ENCODE measurements around the gene MCM9.

Gene MCM9

GRCh38 chr6:118800394-118801071, 134.4 kb downstream of the MCM9 start:
- DNase-seq (ENCODE audit: low read depth in 2 of 2), result peak; percentile 47 to 70

- DNase-seq (ENCODE audit: low read depth in 2 of 2), result no peak
Measured at GRCh38 chr6:118799826-118800225, 135.1 kb downstream of the MCM9 start.

DNA sequence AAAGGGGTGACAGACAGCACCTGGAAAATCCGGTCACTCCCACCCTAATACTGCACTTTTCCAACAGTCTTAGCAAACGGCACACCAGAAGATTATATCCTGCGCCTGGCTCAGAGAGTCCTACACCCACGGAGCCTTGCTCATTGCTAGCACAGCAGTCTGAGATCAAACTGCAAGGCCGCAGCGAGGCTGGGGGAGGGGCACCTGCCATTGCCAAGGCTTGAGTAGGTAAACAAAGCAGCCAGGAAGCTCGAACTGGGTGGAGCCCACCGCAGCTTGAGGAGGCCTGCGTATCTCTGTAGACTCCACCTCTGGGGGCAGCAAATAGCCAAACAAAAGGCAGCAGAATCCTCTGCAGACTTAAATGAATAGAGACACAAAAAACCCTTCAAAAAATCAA, 138.4 kb downstream of the MCM9 start:
- peak; percentile 23 to 62 for DNase-seq (ENCODE audit: low read depth in 2 of 2)

- DNase-seq (ENCODE audit: low read depth in 2 of 2), result no peak
Measured at GRCh38 chr6:118791499-118791898, 143.5 kb downstream of the MCM9 start.

DNA sequence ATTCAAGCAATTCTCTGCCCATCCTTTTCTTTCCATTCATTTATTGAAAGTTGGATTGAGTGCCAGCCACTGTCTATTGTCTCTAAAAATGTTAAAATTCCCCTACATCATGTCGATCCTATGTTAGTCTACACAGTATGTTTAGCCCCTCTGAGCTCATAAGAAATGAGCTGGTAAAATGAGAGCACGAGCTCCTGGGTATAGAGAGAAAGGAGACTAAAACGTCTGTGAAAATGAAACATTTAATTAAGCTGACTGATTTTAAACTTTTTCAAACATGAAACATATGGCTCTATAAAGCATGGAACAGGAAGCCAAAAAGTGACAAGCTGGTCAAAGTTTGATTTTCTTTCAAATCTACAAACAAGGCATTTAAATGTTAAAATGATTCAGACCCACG, 145.0 kb downstream of the MCM9 start:
- no peak for DNase-seq (ENCODE audit: low read depth in 2 of 2)

DNA sequence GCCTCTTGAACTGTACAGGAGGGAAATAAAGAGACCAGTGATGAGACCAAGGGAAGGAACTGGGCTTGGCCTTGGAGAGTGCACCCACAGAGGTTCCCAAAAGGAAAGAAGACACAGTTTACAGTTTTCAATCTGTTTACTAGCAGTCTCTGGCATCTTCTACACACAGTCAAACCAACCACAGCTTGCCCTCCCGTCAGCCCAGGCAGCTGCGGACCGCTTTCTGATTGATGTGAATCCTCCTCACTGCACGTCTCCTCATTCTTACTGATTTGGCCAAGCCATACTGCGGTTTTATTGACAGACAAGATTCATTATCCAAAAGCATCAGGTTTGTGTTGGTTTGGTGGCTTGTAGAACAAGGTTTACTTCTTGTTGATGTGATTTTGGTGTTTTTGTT, 145.5 kb downstream of the MCM9 start:
- no peak for DNase-seq (ENCODE audit: low read depth in 2 of 2)

DNA sequence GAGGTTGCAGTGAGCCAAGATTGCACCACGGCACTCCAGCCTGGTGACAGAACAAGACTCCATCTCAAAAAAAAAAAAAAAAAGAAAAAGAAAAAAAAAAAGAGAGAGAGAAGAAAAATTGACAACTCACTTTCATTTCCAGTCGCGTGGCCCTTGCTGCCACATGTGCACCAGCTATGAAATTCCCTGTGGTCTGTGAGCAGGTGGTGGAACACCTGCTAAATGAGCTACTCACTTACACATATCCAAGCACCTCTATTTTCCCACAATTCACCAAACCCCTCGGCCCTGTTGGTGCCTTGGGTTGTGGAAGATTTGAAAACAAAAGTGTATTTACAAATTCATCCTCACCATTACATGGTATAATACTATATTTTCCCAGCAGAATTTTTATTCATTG, 146.3 kb downstream of the MCM9 start:
- DNase-seq (ENCODE audit: low read depth in 2 of 2), result no peak

GRCh38 chr6:118787724-118788423, 147.1 kb downstream of the MCM9 start:
- DNase-seq (ENCODE audit: low read depth in 2 of 2), result no peak

GRCh38 chr6:118786596-118787453, 148.1 kb downstream of the MCM9 start:
- no peak for DNase-seq (ENCODE audit: low read depth in 2 of 2)

GRCh38 chr6:118785601-118786000, 149.4 kb downstream of the MCM9 start:
- no peak for DNase-seq (ENCODE audit: low read depth in 2 of 2)

DNA sequence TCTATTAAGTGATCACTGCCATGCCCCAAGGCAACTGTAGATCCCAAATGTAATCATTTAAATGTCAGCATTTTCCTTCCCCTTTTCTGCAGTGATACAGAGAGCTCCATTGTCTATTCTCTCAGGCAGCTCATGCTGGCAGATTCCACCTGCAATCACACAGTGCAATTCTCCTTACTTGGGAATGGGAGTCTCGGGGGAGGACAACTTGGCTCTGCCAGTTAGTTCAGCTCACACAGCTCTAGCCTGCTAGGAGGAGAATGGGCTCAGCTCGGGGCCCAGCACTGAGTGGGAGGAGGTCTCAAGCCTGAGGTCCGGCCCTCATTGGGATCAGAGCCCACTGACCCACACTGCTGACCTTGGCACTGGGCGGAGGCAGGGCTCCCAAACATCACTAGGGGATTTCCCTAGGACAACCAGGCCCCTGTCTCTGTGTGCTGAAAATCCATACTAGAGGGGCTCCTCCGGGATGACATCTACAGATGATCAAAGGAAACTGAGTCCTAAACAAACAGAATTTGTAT, 150.3 kb downstream of the MCM9 start:
- no peak for DNase-seq (ENCODE audit: low read depth in 2 of 2)

DNA sequence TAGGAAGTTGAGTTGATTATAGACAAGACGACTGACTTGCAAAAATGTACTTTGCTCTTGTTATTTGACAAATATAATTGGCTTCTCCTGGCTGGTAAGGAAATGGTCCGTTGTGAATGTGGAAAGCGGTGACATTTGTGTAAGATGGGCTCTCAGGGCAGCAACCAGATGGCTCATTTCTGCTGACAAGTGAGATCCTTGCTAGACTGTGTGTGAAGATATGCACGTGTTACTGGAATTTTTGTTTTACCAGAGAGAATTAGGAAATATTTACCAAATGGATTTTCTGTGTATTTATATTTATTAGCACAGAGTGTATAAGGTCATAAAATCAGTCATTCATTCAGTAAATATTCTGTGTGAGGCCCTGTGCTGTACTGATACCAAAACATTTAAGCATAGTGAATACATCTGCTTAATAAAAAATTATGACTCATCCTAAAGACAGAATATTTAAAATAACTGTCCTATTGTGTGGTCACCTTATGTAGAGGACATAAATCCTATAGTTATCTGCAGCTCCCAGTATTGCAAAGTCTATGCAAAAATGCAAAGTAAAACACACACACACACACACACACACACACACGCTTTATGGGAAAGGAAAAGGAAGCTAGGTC, 150.9 kb downstream of the MCM9 start:
- DNase-seq (ENCODE audit: low read depth in 2 of 2), result no peak

GRCh38 chr6:118782651-118783050, 152.3 kb downstream of the MCM9 start:
- DNase-seq (ENCODE audit: low read depth in 2 of 2), result no peak

GRCh38 chr6:118781897-118782296, 153.1 kb downstream of the MCM9 start:
- DNase-seq (ENCODE audit: low read depth in 2 of 2), result no peak

GRCh38 chr6:118780668-118781067, 154.3 kb downstream of the MCM9 start:
- no peak for DNase-seq (ENCODE audit: low read depth in 2 of 2)

DNA sequence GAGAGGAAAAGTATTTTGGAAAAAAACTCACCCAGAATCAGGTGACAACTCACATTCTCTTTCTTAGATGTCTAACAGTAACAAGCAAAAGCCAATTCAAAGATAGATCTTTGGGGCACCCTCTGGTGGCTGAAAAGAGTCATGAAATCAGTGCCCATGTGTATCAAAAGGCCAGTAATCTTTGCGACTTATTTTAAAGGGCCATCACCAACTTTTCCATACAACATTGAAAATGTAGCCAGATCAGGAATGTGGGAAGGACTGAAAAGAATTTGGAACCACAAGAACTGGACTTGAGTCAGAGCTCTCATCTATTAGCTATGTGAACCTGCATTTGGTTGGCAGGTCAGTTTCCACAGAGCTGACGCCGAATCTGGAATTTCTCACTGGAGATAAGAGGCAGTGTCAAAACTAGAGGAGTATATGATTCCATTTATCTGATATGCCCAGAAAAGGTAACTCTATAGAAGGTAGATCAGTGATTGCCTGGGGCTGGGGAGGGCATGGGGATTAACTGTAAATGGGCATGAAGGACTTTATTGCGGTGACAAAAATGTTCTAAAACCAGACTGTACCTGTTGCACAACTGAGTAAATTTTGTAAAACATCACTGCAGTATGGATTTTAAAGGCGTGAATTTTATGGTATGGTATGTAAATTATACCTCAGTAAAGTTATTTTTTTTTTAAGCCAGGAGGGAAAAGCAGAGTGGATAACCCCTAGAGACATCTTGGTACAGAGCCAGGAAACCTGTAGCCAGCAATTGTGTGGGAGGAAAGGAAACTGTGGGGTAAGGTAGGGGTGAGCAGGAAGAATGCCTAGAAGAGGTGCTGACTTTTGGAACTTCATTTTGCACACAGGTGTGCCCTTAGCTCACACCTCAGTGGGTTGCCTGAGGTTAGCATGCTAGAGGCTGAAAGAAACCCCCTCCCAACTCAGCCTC, 158.1 kb downstream of the MCM9 start:
- peak; percentile 28 to 37 for DNase-seq (ENCODE audit: low read depth in 2 of 2)

DNA sequence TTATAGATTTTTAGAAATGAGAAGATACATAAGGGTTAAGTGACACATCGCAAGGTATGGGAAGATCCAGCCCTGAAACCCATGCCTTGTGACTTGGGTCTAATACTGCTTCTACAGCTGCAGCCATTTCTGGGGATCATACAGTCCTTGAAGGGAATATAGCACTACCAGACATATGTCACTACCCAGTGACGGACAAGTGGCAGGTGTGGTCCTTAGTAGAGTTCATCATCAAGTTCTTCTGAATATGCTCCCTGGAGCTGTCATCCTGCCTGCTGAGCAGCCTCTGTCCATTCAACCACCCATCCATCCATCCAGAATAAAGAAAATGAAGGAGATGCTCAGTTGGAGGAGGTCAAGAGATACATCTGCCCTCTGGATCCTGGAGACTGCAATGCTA, 159.6 kb downstream of the MCM9 start:
- DNase-seq (ENCODE audit: low read depth in 2 of 2), result no peak

GRCh38 chr6:118774581-118774980, 160.4 kb downstream of the MCM9 start:
- DNase-seq (ENCODE audit: low read depth in 2 of 2), result no peak

DNA sequence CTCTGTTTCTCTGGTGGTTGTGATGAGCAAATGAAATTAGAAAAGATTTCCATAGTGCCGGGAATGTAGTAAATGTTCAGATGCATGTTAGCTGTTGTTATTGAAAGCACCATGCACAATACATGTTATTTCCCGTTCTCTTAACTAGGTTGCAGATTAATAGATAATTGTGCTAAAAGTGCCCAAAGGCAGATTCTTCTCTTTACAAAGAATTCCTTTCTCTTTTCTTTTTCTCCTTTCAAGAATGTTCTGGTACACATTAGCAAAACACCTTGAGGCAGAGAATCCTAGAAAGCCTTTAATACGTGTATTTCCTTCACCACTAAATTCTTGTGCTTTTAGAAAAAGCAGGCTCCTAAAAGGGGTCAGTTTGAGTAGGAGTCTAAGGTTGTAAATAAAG, 162.1 kb downstream of the MCM9 start:
- no peak for DNase-seq (ENCODE audit: low read depth in 2 of 2)

- DNase-seq (ENCODE audit: low read depth in 2 of 2), result no peak
Measured at GRCh38 chr6:118771253-118771652, 163.7 kb downstream of the MCM9 start.

DNA sequence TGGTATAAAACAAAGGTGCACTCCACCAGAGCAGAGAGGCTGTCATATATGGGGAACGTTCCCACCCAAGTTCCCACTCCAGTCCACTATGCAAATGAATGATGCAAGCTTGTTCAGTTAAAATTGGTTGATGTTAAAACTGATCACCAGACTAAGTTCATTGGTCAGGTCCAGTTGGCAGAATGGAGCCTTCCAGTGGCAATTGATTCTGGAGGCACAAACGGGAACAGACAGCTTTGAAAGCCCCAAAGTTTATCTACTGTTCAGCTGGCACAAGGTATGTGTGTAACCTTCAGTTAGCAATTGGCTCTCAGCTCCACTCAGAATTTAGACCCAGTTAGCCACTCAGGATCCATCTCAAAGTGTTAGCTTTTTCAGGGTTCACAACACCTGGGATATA, 164.1 kb downstream of the MCM9 start:
- DNase-seq (ENCODE audit: low read depth in 2 of 2), result no peak
